AG09309 (cell line): Measurements from ENCODE around the gene TOLLIP.

Source experiments
- DNase-seq: peaks from one replicate; pipeline ENCODE4 v3.0.0-alpha.2; 2010; ENCODE audit warnings: low read depth
- H3K4me3 ChIP-seq: 2 replicates; pipeline ENCODE4 v1.5.1; 2011; ENCODE audit warnings: mild to moderate bottlenecking, low read depth, low read length, moderate library complexity; ENCODE audit not compliant: control insufficient read depth
- CTCF ChIP-seq: IDR thresholded peaks from 2 replicates; pipeline ENCODE4 v1.5.1; 2011; ENCODE audit warnings: mild to moderate bottlenecking, low read depth, low read length, inconsistent platforms; ENCODE audit not compliant: insufficient read depth, control insufficient read depth; ENCODE audit errors: missing control alignments

Gene TOLLIP

DNA sequence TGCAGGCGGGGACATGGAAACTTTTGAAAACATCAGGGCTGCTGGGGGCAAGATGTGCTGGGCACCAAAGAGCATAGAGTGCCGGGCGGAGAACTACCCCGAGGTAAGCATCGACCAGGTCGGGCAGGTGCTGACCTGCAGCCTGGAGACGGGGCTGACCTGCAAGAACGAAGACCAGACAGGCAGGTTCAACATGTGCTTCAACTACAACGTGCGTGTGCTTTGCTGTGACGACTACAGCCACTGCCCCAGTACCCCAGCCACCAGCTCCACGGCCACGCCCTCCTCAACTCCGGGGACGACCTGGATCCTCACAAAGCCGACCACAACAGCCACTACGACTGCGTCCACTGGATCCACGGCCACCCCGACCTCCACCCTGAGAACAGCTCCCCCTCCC is 67.1 kb downstream of the TOLLIP start:
- DNase-seq, result no peak
- no peak overlapping the region for H3K4me3 ChIP-seq
- no peak for TF ChIP-seq CTCF

DNA sequence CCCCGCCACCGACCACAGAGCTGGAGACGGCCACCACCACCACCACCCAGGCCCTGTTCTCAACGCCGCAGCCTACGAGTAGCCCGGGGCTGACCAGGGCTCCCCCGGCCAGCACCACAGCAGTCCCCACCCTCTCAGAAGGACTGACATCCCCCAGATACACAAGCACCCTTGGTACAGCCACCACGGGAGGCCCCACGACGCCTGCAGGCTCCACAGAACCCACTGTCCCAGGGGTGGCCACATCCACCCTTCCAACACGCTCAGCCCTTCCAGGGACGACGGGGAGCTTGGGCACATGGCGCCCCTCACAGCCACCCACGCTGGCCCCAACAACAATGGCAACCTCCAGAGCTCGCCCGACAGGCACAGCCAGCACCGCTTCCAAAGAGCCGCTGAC is 67.7 kb downstream of the TOLLIP start:
- TF ChIP-seq CTCF, result no peak
- no peak overlapping the region for H3K4me3 ChIP-seq
- no peak for DNase-seq

DNA sequence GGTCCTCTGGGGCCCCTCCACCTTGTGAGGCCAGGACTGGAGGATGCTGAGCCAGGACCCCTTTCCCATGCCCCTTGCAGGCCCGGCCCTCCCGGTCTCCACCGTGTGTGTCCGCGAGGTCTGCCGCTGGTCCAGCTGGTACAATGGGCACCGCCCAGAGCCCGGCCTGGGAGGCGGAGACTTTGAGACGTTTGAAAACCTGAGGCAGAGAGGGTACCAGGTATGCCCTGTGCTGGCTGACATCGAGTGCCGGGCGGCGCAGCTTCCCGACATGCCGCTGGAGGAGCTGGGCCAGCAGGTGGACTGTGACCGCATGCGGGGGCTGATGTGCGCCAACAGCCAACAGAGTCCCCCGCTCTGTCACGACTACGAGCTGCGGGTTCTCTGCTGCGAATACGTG is 68.7 kb downstream of the TOLLIP start:
- TF ChIP-seq CTCF, result no peak
- no peak overlapping the region for H3K4me3 ChIP-seq
- DNase-seq, result no peak

DNA sequence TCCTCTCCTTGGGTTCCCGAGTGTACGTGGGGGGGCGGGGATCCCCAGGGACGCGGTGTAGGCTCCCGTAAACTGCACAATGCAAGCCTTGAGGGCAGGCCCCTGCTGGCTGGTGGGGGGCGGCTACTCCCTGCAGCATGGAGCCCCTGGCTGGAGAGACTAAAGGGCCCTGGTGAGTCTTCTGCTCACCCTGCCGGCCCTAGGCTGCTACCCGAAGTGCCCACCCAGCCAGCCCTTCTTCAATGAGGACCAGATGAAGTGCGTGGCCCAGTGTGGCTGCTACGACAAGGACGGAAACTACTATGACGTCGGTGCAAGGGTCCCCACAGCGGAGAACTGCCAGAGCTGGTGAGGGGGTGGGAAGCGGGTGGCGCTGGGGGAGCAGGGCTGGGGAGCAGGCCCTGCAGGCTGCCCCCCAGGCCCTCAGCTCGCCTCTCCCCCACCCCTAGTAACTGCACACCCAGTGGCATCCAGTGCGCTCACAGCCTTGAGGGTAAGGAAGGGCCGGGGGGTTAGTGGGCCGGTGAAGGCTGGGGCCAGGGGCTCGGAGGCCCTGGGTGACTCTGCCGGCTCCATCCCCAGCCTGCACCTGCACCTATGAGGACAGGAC is 69.7 kb downstream of the TOLLIP start:
- TF ChIP-seq CTCF, result no peak

DNA sequence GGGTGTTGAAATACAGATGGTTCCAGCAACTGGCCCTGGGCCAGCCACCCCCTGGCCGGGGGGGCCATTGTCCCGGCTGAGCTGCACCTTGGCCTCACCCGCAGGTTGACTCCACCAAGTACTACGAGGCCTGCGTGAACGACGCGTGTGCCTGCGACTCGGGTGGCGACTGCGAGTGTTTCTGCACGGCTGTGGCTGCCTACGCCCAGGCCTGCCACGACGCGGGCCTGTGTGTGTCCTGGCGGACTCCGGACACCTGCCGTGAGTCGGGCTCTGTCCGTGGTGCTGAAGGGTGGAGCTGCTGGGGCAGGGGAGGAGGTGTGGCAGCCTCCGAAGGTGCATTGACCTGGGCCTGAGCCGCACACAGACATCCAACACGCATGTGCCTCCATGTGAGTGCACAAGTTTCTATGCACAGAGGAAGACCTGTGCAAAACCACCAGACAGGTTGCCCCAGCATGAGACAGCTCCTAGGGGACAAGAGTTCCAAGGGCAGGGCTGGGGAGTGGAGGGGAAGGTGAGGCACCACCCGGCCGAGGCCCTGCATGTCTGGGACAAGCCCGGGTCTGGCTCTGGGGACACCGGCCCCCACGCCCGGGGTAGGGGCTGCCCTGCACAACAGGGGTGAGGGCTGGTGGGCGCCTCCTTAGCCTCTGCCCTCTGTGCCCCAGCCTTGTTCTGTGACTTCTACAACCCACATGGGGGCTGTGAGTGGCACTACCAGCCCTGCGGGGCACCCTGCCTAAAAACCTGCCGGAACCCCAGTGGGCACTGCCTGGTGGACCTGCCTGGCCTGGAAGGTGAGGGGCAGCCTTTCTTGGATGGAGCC is 70.5 kb downstream of the TOLLIP start:
- H3K4me3 ChIP-seq, result no peak overlapping the region
- DNase-seq, result no peak
- no peak for TF ChIP-seq CTCF

More for the DNA sequence above, 69.7 kb downstream of the TOLLIP start:
- no peak overlapping the region for H3K4me3 ChIP-seq
- no peak for DNase-seq

DNA sequence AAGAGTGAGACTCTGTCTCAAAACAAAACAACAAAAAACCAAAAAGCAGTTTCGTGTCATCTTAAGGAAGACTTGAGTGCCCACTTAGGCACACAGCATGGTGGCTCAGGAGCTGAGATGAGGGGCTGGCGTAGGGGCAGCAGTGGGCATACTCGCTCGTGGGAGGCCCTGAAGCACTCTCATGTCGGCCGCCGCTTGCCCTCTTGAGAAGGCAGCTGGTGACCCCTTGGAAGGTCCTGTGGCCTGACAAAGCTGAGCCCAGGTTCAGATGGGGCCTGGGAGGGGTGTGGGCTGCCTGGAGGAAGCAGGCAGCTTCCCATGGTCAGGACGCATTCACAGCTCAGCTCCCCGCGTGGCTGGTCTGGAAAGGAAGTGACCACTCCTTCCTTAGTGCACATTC is 71.6 kb downstream of the TOLLIP start:
- TF ChIP-seq CTCF, result no peak
- H3K4me3 ChIP-seq, result no peak overlapping the region
- DNase-seq, result no peak
